GM23248 (cell line): ENCODE results near the gene UBE2D4. TPM values are rescaled to one million over a fixed set of nuclear protein-coding genes. Genes with fewer than 3 reads are reported as not detected.

Source experiments
- DNase-seq: peaks from one replicate; pipeline ENCODE4 v3.0.0-alpha.2; 2015
- H2AFZ ChIP-seq: fragments of 200-600 bp; sonication (generic); 2 replicates; pipeline ENCODE4 v1.6.1; 2016; ENCODE audit warnings: antibody characterized with exemption
- H3F3A ChIP-seq: fragments of 200-600 bp; sonication (generic); 2 replicates; pipeline ENCODE4 v1.6.1; 2016; ENCODE audit warnings: mild to moderate bottlenecking, antibody characterized with exemption, mixed run types; ENCODE audit not compliant: insufficient read depth
- H3K27ac ChIP-seq: fragments of 200-600 bp; sonication (generic); 2 replicates; pipeline ENCODE4 v1.5.1; 2016; ENCODE audit warnings: mild to moderate bottlenecking
- H3K27me3 ChIP-seq: fragments of 200-600 bp; sonication (generic); replicated peaks from 2 replicates; pipeline ENCODE4 v1.6.1; 2016; ENCODE audit warnings: mild to moderate bottlenecking; ENCODE audit not compliant: insufficient read depth
- H3K36me3 ChIP-seq: fragments of 200-600 bp; sonication (generic); 2 replicates; pipeline ENCODE4 v1.6.1; 2016; ENCODE audit warnings: low read depth, mild to moderate bottlenecking
- H3K4me1 ChIP-seq: fragments of 200-600 bp; sonication (generic); 2 replicates; pipeline ENCODE4 v1.6.1; 2016; ENCODE audit warnings: mild to moderate bottlenecking; ENCODE audit not compliant: insufficient read depth
- H3K4me2 ChIP-seq: fragments of 200-600 bp; sonication (generic); one replicate; pipeline ENCODE4 v1.6.1; 2016; ENCODE audit warnings: mild to moderate bottlenecking; ENCODE audit not compliant: unreplicated experiment
- H3K4me3 ChIP-seq: fragments of 200-600 bp; sonication (generic); 2 replicates; pipeline ENCODE4 v1.5.1; 2016; ENCODE audit warnings: mild to moderate bottlenecking
- H3K79me2 ChIP-seq: fragments of 200-600 bp; sonication (generic); 2 replicates; pipeline ENCODE4 v1.6.1; 2016; ENCODE audit warnings: mild to moderate bottlenecking; ENCODE audit not compliant: insufficient read depth
- H3K9ac ChIP-seq: fragments of 200-600 bp; sonication (generic); 2 replicates; pipeline ENCODE4 v1.6.1; 2016; ENCODE audit warnings: mild to moderate bottlenecking
- H3K9me2 ChIP-seq: fragments of 200-600 bp; sonication (generic); 2 replicates; pipeline ENCODE4 v1.6.1; 2016; ENCODE audit warnings: mixed run types, mild to moderate bottlenecking, moderate library complexity; ENCODE audit not compliant: insufficient read depth
- H3K9me3 ChIP-seq: fragments of 200-600 bp; sonication (generic); one replicate; pipeline ENCODE4 v1.6.1; 2017; ENCODE audit warnings: low read depth
- H4K20me1 ChIP-seq: fragments of 200-600 bp; sonication (generic); 2 replicates; pipeline ENCODE4 v1.6.0; 2016; ENCODE audit not compliant: insufficient read depth
- EZH2 ChIP-seq: fragments of 200-600 bp; sonication (generic); IDR thresholded peaks from 2 replicates; pipeline ENCODE4 v1.6.1; 2018; ENCODE audit warnings: antibody characterized with exemption, mild to moderate bottlenecking; ENCODE audit not compliant: insufficient read depth, poor library complexity, severe bottlenecking
- EZH2phosphoT487 ChIP-seq: fragments of 200-600 bp; sonication (generic); IDR thresholded peaks from 2 replicates; pipeline ENCODE4 v1.6.1; 2018; ENCODE audit warnings: antibody characterized with exemption, moderate library complexity, mild to moderate bottlenecking, low read depth; ENCODE audit not compliant: insufficient read depth
- WGBS, 2 experiments: methylation state at CpG; one replicate each; pipeline ENCODE4 v1.1.6; 2015 to 2017; ENCODE audit warnings: low lambda C conversion rate in 2 of 2, low coverage in 1 of 2; ENCODE audit errors: missing lambda C conversion rate in 2 of 2; 5-methylcytosine and 5-hydroxymethylcytosine counted together
- in situ Hi-C: fragments of 300-500 bp; cut with MboI; formaldehyde crosslinking; loops from 2 replicates; pipeline ENCODE4 v1.15.0; 2020
- polyA plus RNA-seq: library from polyadenylated mRNA; unstranded; fragments of >200 nt; fragmentation: Nextera tagmentation; extraction: Ambion mirVana; gene quantifications from 2 replicates; pipeline ENCODE4 v1.2.1, GENCODE V29; 2016
- total RNA-seq: library from RNA; depleted of rRNA; stranded (reverse); fragments of >200 nt; shearing (Covaris generic); gene quantifications from 2 replicates; pipeline ENCODE4 v1.2.3, GENCODE V29; 2014

Gene UBE2D4
- total and polyA plus RNA-seq, 2 experiments from 2014 or later, result 20.5 to 21.7 TPM

GRCh38 chr7:43906331-43907010 lies 19.8 kb upstream of the UBE2D4 start, which contains the start of gene URGCP:
TSS of gene URGCP (minus strand) at chr7:43906596. CDS start at chr7:43906575, 21 bp downstream.
- H3F3A ChIP-seq, result peaks cover 17% of the 10 kb centered on the region
- in situ Hi-C loops, result no loop called here
- no peaks in the 10 kb centered on the region for H3K27me3 ChIP-seq
- H3K27ac ChIP-seq, result peak within 1 kb of the TSS; percentile 85
- peak within 1 kb of the TSS; percentile 94 for H3K9ac ChIP-seq
- H3K4me3 ChIP-seq, result peak within 1 kb of the TSS; percentile 79
- H3K9me2 ChIP-seq, result no peaks in the 10 kb centered on the region
- H3K4me2 ChIP-seq, result peak within 1 kb of the TSS; percentile 85
- peak; percentile 83 for DNase-seq
- H3K4me1 ChIP-seq, result peaks cover 20% of the 10 kb centered on the region
- H3K36me3 ChIP-seq, result no peaks in the 10 kb centered on the region
- no peaks in the 10 kb centered on the region for H3K9me3 ChIP-seq
- peak within 1 kb of the TSS; percentile 90 for H2AFZ ChIP-seq
- 1 to 4% methylated on average over 32 to 48 of the region's 73 CpGs for WGBS, 2 experiments
- TF ChIP-seq EZH2 (no peak), EZH2phosphoT487 (no peak)
- peaks cover 53% of the 10 kb centered on the region for H3K79me2 ChIP-seq
- no peaks in the 10 kb centered on the region for H4K20me1 ChIP-seq

DNA sequence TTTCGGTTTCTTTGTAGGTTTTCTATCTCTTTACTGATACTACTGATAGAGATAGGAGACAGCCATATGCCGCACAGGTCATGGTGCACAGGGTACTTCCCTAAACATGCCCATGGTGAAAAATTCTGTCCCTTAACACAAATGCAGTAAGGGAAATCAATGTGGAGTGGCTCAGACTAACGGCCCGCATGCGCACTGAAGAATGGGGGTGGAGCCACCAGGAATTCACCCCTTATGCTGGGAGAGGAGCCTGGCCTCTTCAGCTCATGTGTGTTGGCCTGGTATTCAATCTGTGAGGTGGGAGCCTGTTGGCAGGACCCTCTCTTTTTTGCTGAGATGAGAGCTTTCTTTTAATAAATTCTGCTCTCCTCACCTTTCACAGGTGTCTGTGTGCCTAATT lies 11.4 kb upstream of the UBE2D4 start:
- H3K4me2 ChIP-seq, result no peak overlapping the region
- no peaks in the 10 kb centered on the region for H3K79me2 ChIP-seq
- H2AFZ ChIP-seq, result no peak overlapping the region
- WGBS, 2 experiments, result 84 to 87% methylated on average over 5 of the region's 5 CpGs
- no peak overlapping the region for H3K4me3 ChIP-seq
- H3K27ac ChIP-seq, result no peak overlapping the region
- no peaks in the 10 kb centered on the region for H3K27me3 ChIP-seq
- no peak for TF ChIP-seq EZH2
- TF ChIP-seq EZH2phosphoT487, result no peak
- DNase-seq, result no peak
- no peaks in the 10 kb centered on the region for H3K4me1 ChIP-seq
- no peaks in the 10 kb centered on the region for H3K36me3 ChIP-seq
- no peaks in the 10 kb centered on the region for H4K20me1 ChIP-seq
- no peaks in the 10 kb centered on the region for H3F3A ChIP-seq
- H3K9me3 ChIP-seq, result no peaks in the 10 kb centered on the region
- no peak overlapping the region for H3K9ac ChIP-seq
- in situ Hi-C loops, result no loop called here
- H3K9me2 ChIP-seq, result no peaks in the 10 kb centered on the region

- Histone ChIP-seq H3F3A (no peaks in the 10 kb centered on the region), H3K9ac (no peak overlapping the region), H3K27me3 (no peaks in the 10 kb centered on the region), H2AFZ (no peak overlapping the region), H3K4me2 (no peak overlapping the region), H3K4me1 (no peaks in the 10 kb centered on the region), H3K9me2 (no peaks in the 10 kb centered on the region), H3K36me3 (no peaks in the 10 kb centered on the region), H3K27ac (no peak overlapping the region), H3K79me2 (no peaks in the 10 kb centered on the region), H4K20me1 (no peaks in the 10 kb centered on the region), H3K4me3 (no peak overlapping the region), H3K9me3 (no peaks in the 10 kb centered on the region)
- no peak for DNase-seq
- in situ Hi-C loops, result no loop called here
- WGBS, 2 experiments, result 91% methylated on average over 5 of the region's 5 CpGs
- TF ChIP-seq EZH2 (no peak), EZH2phosphoT487 (no peak)
These were observed 10.3 kb upstream of the UBE2D4 start for GRCh38 chr7:43915907-43916306.

DNA sequence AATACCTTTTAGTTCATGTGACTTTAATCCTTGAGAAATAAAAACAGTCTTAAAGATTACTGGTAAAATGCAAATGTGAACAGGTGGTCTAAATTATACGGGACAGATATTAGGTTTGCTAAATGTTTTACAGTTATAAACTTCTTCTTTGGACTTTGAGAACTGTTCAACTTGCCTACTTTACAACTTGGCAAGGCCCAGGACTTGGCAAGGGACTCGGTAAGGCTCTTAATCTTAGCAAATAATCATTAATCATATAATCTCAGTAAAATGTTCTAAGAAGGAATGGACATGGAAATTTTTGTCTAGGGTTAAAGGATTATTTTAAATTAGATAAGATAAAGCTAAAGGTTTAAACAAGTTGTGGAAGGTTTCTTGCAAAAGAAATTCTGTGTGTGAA lies 4.8 kb upstream of the UBE2D4 start:
- Histone ChIP-seq H3K9me3 (no peaks in the 10 kb centered on the region), H3K9me2 (no peaks in the 10 kb centered on the region), H3K4me3 (no peak overlapping the region), H3K27ac (no peak overlapping the region), H4K20me1 (no peaks in the 10 kb centered on the region), H3K9ac (no peak overlapping the region), H3F3A (0 out of 2 replicates have a peak, but pooled peaks cover 5% of the 10 kb centered on the region), H2AFZ (no peak overlapping the region), H3K4me2 (no peak overlapping the region), H3K79me2 (0 out of 2 replicates have a peak, but pooled peaks cover 3% of the 10 kb centered on the region), H3K27me3 (no peaks in the 10 kb centered on the region), H3K36me3 (no peaks in the 10 kb centered on the region), H3K4me1 (peaks cover 7% of the 10 kb centered on the region; the same call in 1 of the 2 replicates)
- no peak for DNase-seq
- in situ Hi-C loops, result no loop called here
- no peak for TF ChIP-seq EZH2phosphoT487
- TF ChIP-seq EZH2, result no peak
- 54 to 55% methylated on average over 2 of the region's 2 CpGs for WGBS, 2 experiments
